HG03175 (cell line): Measurements from ENCODE around the gene CENPN.

Source experiments
- ATAC-seq: cut with Tn5 transposase; IDR thresholded peaks from one replicate; pipeline ENCODE4 v1.9.1; 2021; ENCODE audit warnings: mild to moderate bottlenecking, moderate library complexity; ENCODE audit not compliant: unreplicated experiment

Gene CENPN

DNA sequence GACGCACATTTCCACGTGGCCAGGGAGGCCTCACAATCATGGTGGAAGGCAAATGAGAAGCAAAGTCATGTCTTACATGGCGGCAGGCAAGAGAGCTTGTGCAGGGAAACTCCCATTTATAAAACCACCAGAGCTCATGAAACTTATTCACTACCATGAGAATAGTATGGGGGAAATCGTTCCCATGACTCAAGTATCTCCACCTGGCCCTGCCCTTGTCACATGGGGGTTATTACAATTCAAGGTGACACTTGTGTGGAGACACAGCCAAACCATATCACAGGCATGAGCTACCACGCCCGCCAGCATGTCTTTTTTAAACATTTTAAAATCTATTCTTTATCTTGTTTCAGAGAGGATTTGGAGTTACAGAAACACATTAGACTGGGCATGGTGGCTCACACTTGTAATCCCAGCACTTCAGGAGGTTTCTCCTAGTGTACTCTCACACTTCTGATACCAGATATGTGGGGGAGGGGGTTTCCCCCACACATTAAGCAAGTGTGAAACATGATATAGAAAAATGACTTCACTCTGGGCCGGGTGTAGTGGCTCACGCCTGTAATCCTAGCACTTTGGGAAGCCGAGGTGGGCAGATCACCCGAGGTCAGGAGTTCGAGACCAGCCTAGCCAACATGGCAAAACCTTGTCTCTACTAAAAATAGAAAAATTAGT, 23.1 kb downstream of the CENPN start:
- no peak for ATAC-seq

DNA sequence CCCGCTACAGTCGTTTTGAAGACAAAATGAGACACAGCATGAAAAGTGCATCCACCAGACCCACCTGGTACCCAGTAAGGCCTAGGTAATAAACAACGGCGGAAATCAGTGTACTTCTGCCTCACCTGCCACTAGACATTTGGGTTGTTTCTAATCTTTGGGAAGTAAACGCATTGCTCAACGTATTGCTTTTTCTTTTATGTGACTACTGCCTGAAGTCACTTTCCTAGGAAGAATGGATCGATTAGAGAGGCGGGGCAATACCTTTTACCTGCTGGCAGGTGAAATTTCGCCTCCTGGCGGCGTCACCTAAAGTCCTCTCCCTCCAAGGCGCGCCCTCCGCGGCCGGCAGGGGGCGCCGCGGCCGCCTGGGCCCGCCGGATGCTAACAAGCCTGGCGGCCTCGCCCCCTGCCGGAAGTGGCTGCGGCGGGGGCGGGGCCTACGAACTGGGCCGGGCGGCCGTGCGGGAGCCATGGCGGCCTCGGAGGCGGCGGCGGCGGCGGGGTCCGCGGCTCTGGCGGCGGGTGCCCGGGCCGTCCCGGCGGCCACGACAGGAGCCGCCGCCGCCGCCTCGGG, 28.5 kb downstream of the CENPN start, which contains the start of gene ATMIN:
ATMIN (plus strand) TSS at position 445 of the 577 bp plus-strand sequence; CDS start at position 474, 29 bp downstream.
- peak; percentile 95 for ATAC-seq

DNA sequence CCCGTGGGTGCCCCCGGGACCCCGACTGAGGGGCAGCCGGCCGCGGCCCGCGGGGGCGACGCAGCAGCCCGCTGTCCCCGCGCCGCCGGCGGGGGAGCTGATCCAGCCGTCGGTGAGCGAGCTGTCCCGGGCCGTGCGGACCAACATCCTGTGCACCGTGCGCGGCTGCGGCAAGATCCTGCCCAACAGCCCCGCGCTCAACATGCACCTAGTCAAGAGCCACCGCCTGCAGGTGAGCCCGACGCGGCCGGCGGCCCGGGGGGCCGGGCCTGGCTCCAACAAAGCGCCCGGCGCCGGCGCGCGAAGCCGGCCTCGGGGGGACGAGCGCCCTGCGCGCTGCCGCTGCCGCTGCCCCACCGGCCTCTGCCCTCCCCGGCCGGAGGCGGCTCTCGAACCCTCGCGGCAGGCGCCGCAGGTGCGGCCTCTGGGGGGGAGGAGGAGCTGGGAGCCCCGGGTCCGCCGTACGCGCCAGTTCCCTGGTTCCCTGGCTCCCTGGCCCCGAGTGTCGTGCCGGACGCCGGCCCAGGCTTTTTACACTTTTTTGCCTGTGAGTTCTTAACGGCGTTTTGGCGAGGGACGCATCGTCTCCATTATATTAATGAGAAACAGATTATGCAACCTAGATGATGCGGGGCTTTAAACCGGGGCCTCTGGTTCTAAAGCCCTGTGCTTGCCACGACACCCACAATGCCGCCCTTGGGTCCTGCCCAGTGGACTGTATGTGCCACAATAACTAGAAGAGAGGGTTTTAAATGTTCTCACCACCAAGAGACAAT, 29.1 kb downstream of the CENPN start:
- peak; percentile 49 for ATAC-seq

DNA sequence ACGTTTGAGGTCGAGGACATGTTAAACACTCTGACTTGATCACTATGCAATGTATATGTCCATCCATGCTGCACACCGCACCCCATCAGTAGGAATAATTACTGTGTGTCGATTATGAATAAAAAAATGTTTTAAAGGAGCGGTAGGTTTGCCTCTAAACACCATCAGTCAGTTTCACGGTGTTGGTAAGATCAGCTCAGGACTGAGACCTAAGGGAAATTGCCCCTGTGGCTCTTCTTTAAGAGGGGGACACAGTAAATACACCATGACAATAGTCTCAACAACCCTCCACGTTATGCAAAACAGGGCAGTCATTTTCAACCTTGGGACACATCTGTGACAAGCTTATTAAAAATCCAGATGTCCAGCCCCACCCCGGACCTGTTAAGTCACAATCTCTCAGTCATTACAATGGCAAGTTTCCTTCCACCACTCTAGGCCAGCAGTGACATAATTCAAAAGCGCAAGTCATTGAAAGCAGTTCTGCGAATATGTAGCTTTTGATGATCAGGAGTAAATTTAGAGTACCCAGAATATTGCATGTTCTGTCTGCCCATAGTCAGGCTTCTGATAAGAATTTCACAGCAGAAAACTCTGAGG, 29.8 kb downstream of the CENPN start:
- no peak for ATAC-seq

DNA sequence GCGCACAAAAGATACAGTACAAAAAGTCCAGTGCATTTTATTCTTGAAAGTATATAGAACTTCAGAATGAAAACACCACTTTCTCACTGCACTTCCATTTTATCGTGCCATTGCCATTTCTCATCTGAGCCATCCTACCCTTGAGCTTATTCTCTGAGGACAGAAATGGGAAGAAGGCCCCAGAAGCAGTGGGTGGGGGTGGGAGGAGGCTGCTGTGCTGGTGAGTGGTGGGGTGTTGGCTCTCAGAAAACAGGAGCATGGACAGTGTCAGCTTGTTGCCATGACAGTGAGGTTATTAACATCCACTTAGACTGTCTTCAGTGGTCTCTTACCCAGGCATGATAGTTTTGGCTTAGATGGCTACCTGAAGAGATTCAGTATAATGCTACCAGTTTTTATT, 33.1 kb downstream of the CENPN start:
- no peak for ATAC-seq

DNA sequence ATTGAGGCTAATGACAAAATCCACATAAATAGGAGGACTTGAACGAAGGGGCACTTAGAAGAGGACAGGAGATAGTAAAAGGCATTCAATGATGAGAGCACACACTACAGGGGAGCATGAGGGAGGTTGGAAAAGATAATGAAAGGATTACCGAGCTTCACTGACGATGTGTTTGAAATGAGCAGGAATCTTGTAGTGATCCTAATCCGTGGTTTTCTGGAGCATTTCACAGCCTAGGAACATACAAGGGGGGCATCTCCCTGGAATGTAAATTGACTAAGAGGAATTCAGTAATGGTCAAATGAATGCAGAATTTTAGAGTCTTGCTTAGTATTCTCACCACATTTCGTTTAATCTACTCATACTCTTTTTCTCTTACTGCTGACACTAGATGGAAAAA, 33.8 kb downstream of the CENPN start:
- ATAC-seq: no peak

DNA sequence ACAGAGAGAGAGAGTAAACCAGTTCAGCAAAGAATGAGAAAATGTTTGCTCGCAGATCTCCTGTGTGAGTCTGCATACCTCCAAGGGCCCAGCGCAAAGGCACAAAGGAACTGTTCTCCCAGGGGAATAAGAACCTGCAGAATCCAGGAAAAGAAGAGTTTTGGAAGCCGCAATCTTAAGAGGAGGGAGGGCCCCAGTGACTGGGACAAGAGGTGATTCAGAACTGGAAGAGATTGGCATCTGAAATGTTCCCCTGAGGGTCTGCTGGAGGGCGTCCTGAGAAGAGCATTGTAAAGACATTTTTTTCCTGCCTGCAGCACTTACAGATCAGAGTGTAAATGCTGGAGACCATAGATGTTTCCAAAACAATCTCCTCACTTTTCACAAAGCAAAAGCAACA, 34.7 kb downstream of the CENPN start:
- ATAC-seq: no peak

DNA sequence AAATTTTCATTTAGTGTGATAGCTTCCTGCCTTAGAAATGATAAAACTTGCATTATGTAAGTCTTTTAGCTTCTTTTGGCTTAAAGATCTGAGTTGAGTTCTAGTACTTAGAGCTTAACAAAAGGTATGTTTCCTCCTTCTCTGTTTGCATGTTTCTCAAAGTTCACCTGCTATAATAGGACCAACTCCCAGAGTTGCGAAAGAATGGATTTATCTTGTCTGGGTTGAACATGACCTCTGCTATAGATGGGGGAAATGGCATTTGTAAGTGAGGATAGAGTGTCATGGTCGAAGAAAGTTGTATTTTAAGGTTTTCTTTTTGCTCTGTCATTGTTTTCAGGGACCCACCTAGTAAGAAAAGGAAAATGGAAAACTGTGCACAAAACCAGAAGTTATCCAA, 35.8 kb downstream of the CENPN start:
- no peak for ATAC-seq

DNA sequence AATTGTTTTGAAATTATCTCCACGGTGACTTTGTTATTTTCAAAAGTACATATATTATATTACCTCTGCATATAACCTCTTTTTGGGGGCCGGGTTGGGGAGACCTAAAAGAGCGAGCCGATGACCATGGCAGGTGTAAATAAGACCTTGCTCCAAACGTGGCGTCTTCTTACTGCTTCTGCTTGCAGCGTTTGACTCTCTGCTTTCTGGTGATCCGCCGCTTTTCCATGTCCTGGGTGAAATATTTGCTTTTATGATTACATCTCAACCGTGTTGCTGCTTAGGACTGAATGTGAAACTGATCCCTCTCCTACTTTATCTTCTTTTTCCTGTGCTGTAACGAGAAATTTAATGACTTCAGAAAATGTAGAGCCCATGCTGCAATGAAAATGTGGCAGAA, 46.7 kb downstream of the CENPN start:
- no peak for ATAC-seq

DNA sequence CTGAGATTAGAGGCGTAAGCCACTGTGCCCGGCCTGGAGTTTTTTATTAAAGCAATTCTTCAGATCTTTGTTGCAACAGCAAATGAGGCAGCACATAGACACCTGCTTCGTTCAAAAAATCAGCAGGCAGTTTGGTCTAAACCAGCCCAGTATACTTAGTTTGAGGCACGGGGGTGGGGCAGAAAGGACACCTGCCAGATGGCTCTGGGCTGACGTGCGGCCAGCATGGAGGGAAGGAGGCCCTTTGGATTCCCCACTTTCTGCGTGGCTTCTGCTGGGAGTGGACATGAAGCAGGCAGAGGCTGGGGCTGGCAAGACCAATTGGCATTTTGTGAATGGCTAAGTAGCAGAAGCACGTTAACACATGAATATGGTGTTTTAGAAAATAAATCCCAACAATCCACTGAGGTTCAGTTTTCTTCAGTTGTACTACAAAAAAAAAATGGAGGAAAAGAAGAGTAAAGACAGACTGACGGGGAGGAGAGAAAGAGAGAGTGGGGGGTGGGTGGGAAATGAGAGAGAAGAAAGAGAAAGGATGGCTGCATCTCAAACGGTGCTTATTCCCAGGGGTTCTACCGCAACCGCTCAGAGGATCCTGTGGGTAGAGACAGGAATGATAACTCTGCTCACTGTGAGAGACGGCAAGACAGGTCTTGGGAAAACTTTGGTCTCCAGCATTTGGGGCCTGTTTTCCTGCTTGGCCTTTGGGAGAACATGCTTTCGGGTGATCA, 53.7 kb downstream of the CENPN start:
- ATAC-seq: no peak

DNA sequence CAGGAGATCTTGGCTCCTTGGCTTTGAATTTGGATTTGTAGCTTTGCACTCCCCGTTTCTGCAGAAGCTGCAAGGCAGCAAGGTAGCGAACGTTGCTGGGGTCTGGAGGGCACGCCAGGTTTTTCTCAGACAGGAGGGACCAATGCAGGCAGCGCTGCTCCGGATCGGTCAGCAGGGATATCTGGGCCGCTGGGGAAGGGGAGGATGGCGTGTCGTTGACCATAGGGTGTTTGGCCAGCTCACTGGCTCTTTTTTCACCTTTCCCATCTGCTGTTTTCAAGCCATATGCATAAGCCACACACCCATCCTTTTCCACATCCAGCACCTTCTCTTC, 54.3 kb downstream of the CENPN start:
- no peak for ATAC-seq

DNA sequence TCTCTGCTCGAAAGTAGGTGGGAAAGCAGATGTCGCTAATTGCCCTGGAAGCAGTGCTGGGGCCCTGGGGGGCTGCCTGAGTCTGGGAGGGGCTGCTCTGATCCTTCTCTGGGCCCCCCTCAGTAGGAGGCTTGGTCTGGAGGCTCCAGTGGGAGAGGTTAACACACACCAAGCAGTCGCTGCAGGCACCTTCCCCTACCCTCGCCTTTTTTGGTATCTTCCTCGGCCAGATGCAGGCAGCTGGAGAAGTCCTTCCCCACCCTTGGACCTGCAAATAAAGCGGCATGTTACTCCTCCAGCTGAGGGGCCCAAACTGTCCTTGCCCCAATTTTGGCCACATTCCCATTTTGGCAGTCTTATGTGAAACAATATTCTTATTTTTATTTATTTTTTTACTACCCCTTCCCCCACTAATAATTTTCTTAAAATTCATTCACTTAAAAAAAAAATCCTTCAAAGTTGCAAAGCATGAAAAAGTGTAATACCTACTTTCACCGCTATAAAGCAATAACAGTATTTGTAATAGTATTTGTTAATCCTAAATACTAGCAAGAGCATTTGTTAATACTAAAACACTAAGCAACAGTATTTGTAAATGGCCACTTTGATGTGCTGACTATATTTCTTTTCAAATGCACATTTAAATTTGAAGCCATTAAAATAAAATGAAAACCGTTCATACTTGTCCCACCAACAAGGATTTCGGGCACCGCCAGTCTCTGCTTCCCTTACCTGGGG, 55.0 kb downstream of the CENPN start:
- no peak for ATAC-seq

DNA sequence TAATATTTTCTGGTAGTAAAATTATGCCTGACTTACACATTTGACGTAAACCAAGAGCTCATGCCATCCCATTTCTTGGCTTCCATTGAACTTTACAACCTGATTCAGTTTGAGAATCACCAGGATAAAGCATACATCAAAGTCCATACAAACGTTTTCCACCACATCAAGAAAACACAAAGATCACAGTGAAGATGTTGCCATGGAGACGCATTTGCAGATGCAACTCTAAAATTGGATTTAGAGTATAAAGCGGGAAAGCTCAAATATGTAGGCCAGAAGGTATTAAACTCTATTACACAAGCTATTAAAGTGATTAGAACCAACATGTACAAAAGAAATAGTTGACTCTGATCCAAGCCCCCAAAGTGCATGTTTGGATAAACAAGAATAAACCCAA, 59.7 kb downstream of the CENPN start:
- no peak for ATAC-seq

DNA sequence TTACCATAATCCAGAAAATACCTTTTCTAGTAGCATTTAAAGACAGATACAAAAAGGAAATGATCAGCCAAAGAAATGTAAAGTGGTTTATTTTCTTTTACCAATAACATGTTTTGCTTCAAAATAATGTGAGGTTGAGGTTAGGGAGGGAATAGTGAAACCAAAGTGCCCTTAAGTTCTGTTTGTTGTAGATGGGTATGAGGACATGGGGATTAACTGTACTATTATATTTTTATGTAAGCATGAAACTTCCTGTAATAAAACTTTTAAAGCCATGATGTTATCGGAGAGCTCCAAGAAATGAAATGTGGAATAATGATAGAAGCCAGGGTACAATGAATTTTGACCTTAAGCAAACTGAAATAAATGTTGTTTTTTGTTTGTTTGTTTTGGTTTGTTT, 60.2 kb downstream of the CENPN start:
- ATAC-seq: no peak

DNA sequence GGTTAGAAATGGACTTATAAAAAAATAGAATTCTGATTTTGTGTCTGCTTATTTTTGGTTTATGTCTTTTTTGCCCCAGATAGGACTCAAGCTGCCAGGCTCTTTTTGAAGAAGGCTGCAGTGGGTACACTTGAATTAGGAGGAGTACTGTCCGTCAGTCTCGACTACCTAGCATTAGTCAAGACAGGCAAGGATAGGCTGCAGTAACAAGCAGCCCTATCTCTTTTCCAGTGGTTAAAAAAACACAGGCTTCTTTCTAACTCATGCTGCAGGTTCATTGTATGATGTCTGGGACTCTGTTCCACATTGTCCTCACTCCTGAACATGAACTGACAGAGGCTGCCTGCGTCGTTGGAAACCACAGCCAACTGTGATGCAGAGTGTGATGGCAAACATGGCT, 62.0 kb downstream of the CENPN start:
- no peak for ATAC-seq

DNA sequence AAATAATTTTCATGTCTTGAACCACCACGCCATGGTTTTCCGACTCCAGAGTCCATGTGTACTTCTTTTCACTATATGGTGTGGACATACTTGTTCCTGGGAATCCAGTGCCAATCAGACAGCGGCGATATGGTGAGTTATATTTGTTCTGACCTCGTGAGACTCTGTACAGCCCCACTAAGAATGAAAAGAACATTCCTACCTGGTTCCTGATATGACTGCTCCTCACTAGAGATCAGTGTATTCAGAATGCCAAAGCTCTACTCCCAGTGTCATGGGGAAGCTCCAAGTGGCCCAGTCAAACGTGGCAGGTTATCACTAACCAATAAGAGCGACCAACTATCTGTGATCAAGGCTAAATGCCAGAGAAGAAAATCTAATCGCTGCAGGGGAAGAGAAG, 64.0 kb downstream of the CENPN start:
- ATAC-seq: no peak

DNA sequence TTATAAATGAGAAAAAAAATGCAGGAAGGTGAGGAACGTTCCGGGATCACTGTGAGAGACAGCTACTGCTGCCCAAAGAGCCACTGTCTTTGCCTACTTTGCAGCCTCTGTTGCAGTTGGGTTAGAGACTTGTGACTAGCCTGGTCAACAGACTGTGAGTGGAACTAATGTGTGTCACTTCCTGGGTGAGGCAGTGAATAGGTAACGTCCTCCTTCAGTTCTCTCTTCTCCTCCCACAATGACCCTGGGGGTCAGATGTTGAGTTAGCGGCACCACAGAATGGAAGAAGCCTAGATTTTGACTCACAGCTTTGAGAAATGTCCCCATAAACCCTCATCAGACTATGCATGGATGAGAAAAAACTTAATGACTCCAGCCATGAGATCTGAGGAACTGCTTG, 64.8 kb downstream of the CENPN start:
- no peak for ATAC-seq

DNA sequence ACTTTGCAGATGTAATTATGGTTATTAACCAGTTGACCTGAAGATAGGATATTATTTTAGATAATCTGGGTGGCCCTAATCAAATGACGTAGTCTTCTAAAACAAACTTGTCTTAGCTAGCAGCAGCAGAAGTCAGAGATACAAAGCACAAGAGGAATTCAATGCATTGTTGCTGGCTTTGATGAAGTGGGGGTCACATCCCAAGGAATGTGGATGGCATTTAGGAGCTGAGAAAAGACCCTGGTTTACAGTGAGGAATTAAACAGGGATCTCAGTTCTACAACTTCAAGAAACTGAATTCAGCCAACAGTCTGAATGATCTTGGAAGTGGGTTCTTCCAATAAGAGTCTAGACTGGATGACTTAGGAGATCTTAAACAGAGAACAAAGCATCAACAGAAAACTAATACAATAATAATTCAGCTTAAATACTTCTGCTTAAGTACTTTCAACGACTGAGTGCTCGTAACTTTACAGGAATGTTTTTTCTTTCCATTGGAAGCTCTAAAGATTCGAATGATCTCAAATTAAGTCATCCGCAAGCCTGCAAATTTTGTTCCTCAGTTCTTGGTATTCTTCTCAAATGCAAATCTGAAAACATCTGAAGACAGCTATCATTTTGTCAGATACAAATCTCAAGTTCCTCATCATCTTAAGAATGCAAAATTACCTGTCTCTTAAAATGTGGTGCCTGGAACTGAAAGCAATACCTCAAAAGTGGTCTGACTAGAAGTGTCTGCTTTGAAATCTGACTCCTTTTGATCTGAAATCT, 66.7 kb downstream of the CENPN start:
- ATAC-seq: no peak

DNA sequence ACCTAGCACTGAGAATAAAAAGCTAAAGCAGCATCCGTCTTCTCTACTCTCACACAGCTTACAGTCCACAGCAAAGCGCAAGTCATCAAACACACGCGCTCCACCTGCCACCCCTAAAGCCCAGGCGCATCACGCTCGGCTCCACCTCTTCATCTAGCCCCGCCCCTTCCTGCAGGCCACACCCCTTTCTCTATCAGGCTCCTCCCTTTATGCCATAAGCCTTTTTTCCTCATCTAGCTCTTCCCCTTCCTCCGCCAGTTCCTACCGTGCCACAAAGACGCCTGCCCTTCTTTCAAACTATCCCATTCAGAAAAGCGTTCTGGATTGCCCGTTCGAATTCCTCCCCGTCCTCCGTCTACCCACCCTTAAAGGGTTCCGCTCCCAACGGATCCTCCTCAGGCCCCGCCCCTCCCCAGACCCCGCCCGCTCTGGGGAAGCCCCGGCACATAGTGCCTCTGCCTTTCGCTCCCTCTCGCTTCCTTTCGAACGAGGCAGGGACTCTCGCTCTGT, 69.6 kb downstream of the CENPN start:
- peak; percentile 74 for ATAC-seq
